Endodermal cell (in vitro differentiated cells): ENCODE measurements around the gene CSNK1D. TPM values are rescaled to one million over a fixed set of nuclear protein-coding genes. Genes with fewer than 3 reads are reported as not detected.

Experiments
- DNase-seq: peaks from one replicate; pipeline ENCODE4 v3.0.0-alpha.2; 2017
- H3K27ac ChIP-seq: 2 replicates; pipeline ENCODE4 v1.5.1; 2013; ENCODE audit warnings: mild to moderate bottlenecking, low read depth, low read length, moderate library complexity
- H3K27me3 ChIP-seq: 2 replicates; pipeline ENCODE4 v1.6.1; 2013; ENCODE audit warnings: mild to moderate bottlenecking, low read length, moderate library complexity; ENCODE audit not compliant: insufficient read depth, control insufficient read depth, poor library complexity, severe bottlenecking
- H3K36me3 ChIP-seq: 2 replicates; pipeline ENCODE4 v1.7.0; 2013; ENCODE audit warnings: mild to moderate bottlenecking, low read length, moderate library complexity; ENCODE audit not compliant: control insufficient read depth, insufficient read depth
- H3K4me1 ChIP-seq: one replicate; pipeline ENCODE4 v1.7.0; 2013; ENCODE audit warnings: low read length; ENCODE audit not compliant: control insufficient read depth, insufficient read depth
- H3K4me3 ChIP-seq: 2 replicates; pipeline ENCODE4 v1.5.1; 2013; ENCODE audit warnings: mild to moderate bottlenecking, low read length, moderate library complexity
- H3K9ac ChIP-seq: 2 replicates; pipeline ENCODE4 v1.6.1; 2013; ENCODE audit warnings: mild to moderate bottlenecking, low read length, moderate library complexity; ENCODE audit not compliant: poor library complexity, severe bottlenecking; ENCODE audit errors: extremely low read depth
- H3K9me3 ChIP-seq: 2 replicates; pipeline ENCODE4 v1.6.1; 2013; ENCODE audit warnings: mild to moderate bottlenecking, low read length, moderate library complexity; ENCODE audit not compliant: control insufficient read depth
- H3K27ac Mint-ChIP-seq: 2 replicates; pipeline ENCODE4 v1.8.0; 2020; ENCODE audit warnings: mixed read lengths
- H3K27me3 Mint-ChIP-seq: 2 replicates; pipeline ENCODE4 v1.8.0; 2021; ENCODE audit warnings: mild to moderate bottlenecking, mixed read lengths; ENCODE audit not compliant: insufficient read depth
- H3K36me3 Mint-ChIP-seq: 2 replicates; pipeline ENCODE4 v1.8.0; 2020; ENCODE audit warnings: low read depth, mixed read lengths
- H3K4me1 Mint-ChIP-seq: 2 replicates; pipeline ENCODE4 v1.8.0; 2020; ENCODE audit warnings: mixed read lengths
- H3K4me3 Mint-ChIP-seq: 2 replicates; pipeline ENCODE4 v1.8.0; 2020; ENCODE audit warnings: mild to moderate bottlenecking, moderate library complexity, mixed read lengths
- H3K9me3 Mint-ChIP-seq: 2 replicates; pipeline ENCODE4 v1.8.0; 2020; ENCODE audit warnings: mild to moderate bottlenecking, mixed read lengths
- CTCF ChIP-seq: fragments of 200-600 bp; sonication (generic); conservative IDR thresholded peaks from 2 replicates; pipeline ENCODE4 v1.5.0; 2021; ENCODE audit warnings: antibody characterized with exemption, mild to moderate bottlenecking
- WGBS, 2 experiments: methylation state at CpG; one replicate each; pipeline versions ENCODE4 v1.1.5 to v1.1.7; 2013; ENCODE audit warnings: missing lambda C conversion rate in 2 of 2, mixed read lengths in 1 of 2; ENCODE audit not compliant: insufficient coverage in 1 of 2, insufficient read length in 1 of 2; 5-methylcytosine and 5-hydroxymethylcytosine counted together
- total RNA-seq, 2 donors: library from RNA; stranded (reverse); fragmentation: NEBNext Ultra II Directional in 1 of 2; extraction: Animal tissue kit (Norgen Biotek cat#: 25700) in 1 of 2; gene quantifications; 2 replicates in 1 of 2; 3 replicates in 1 of 2; pipeline ENCODE4 v1.2.1, GENCODE V29; 2021

CSNK1D gene
- total RNA-seq, 2 donors from 2014 or later = 104 to 143 TPM

- no peak overlapping the region for H3K27ac Mint-ChIP-seq
Measured at GRCh38 chr17:82204831-82205719, 68.4 kb downstream of the CSNK1D start.

DNA sequence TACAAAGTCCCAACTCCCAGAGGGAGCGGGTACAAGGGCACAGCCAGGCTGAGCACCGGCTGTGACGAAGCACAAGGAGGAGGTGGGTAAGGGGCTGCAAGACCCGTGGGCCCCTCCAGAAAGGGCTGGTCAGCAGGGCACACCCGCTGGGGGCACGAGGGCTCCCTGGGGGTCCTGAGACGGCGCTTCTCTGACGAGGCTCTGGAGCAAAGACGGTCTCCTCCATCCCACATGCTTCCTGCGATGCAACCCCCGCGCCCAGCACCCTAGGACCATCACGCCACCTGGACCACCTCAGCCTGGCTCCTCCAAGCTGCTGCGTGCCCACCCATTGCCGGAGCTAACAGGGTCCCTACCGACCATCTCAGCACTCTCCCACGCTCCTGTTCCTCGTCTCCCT lies 69.6 kb downstream of the CSNK1D start:
- H3K9ac ChIP-seq = no peak overlapping the region
- H3K27ac Mint-ChIP-seq = no peak overlapping the region
- H3K9me3 ChIP-seq = no peaks in the 10 kb centered on the region
- no peaks in the 10 kb centered on the region for H3K9me3 Mint-ChIP-seq
- H3K27ac ChIP-seq = no peak overlapping the region
- 88 to 91% methylated on average over 12 to 19 of the region's 19 CpGs for WGBS, 2 experiments
- H3K36me3 Mint-ChIP-seq = peaks cover 23% of the 10 kb centered on the region
- peaks cover 3% of the 10 kb centered on the region for H3K36me3 ChIP-seq
- H3K4me1 Mint-ChIP-seq = peaks cover 7% of the 10 kb centered on the region
- no peak for DNase-seq
- H3K4me3 Mint-ChIP-seq = no peak overlapping the region
- H3K4me1 ChIP-seq = no peaks in the 10 kb centered on the region
- H3K27me3 ChIP-seq = no peaks in the 10 kb centered on the region
- no peak for TF ChIP-seq CTCF
- H3K4me3 ChIP-seq = no peak overlapping the region
- no peaks in the 10 kb centered on the region for H3K27me3 Mint-ChIP-seq

More at GRCh38 chr17:82204831-82205719, 68.4 kb downstream of the CSNK1D start:
- H3K9ac ChIP-seq = no peak overlapping the region
- Mint-ChIP-seq H3K9me3 (no peaks in the 10 kb centered on the region), H3K27me3 (no peaks in the 10 kb centered on the region), H3K4me3 (no peak overlapping the region), H3K4me1 (peaks cover 7% of the 10 kb centered on the region), H3K36me3 (peaks cover 12% of the 10 kb centered on the region)
- DNase-seq = no peak
- peaks cover under 1% of the 10 kb centered on the region for H3K36me3 ChIP-seq
- no peak overlapping the region for H3K4me3 ChIP-seq
- H3K9me3 ChIP-seq = no peaks in the 10 kb centered on the region
- no peaks in the 10 kb centered on the region for H3K4me1 ChIP-seq
- no peak for TF ChIP-seq CTCF
- no peak overlapping the region for H3K27ac ChIP-seq
- no peaks in the 10 kb centered on the region for H3K27me3 ChIP-seq
- WGBS, 2 experiments = 85% methylated on average over 22 to 25 of the region's 25 CpGs

DNA sequence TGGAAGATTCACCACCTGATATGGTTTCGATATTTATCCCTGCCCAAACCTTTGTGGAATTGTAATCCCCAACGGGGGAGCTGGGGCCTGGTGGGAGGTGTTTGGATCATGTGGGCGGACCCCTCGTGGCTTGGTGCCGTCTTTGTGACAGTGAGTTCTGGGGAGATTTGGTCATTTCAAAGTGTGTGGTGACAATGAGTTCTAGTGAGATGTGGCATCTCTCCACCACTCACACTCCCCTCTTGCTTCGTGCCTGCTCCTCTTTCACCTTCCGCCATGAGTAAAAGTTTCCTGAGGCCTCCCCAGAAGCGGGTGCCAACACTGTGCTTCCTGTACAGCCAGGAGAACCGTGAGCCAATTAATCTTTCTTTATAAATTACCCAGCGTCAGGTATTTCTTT lies 70.5 kb downstream of the CSNK1D start:
- Mint-ChIP-seq H3K36me3 (peaks cover 29% of the 10 kb centered on the region), H3K9me3 (no peaks in the 10 kb centered on the region), H3K27ac (no peak overlapping the region), H3K4me1 (peaks cover 7% of the 10 kb centered on the region), H3K4me3 (no peak overlapping the region), H3K27me3 (no peaks in the 10 kb centered on the region)
- Histone ChIP-seq H3K36me3 (peaks cover 3% of the 10 kb centered on the region), H3K4me1 (no peaks in the 10 kb centered on the region), H3K9me3 (no peaks in the 10 kb centered on the region), H3K4me3 (no peak overlapping the region), H3K27ac (no peak overlapping the region), H3K27me3 (no peaks in the 10 kb centered on the region), H3K9ac (no peak overlapping the region)
- 93 to 98% methylated on average over 8 to 9 of the region's 10 CpGs for WGBS, 2 experiments
- DNase-seq = no peak
- no peak for TF ChIP-seq CTCF
